ENCODE measurements around the gene RSRC1.

RSRC1 gene

DNA sequence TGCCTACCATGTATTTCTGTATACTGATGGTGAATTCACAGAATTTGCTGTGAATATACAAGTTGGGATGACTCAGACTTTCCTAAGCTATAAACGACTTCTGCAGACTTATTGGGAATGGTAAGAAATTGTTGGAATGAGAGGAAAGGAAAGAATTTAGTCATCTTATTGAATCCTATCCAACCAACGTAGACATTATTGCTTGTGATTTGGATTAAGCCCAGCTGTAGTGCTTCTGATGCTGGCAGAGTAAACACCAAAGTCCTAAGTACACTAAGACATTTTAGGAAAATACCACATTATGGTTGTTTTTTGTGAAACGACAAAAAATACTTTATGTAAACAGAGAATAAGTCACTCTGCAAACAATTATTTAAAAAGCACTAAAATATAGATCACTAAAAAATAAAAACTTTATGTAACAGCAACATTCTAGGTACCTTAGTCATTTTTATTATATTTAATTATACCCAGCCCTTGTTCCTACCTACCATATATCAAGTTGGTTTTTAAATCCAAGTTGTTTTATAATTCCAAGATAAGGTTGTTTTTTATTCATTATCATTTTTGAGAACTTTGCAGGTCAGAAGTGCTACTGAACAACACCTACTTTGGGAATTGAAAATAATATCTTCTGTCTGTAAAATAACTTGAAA, 361.9 kb downstream of the RSRC1 start:
- no peak for DNase-seq (ENCODE audit: low read depth)
- TF ChIP-seq, protein P1, sequence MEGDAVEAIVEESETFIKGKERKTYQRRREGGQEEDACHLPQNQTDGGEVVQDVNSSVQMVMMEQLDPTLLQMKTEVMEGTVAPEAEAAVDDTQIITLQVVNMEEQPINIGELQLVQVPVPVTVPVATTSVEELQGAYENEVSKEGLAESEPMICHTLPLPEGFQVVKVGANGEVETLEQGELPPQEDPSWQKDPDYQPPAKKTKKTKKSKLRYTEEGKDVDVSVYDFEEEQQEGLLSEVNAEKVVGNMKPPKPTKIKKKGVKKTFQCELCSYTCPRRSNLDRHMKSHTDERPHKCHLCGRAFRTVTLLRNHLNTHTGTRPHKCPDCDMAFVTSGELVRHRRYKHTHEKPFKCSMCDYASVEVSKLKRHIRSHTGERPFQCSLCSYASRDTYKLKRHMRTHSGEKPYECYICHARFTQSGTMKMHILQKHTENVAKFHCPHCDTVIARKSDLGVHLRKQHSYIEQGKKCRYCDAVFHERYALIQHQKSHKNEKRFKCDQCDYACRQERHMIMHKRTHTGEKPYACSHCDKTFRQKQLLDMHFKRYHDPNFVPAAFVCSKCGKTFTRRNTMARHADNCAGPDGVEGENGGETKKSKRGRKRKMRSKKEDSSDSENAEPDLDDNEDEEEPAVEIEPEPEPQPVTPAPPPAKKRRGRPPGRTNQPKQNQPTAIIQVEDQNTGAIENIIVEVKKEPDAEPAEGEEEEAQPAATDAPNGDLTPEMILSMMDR (IDR thresholded peaks at IDR 0.05; ENCODE audit: low read depth, low read length, missing control alignments) = no peak
- H3K4me3 ChIP-seq (ENCODE audit: low read depth, low read length) = no peak overlapping the region

DNA sequence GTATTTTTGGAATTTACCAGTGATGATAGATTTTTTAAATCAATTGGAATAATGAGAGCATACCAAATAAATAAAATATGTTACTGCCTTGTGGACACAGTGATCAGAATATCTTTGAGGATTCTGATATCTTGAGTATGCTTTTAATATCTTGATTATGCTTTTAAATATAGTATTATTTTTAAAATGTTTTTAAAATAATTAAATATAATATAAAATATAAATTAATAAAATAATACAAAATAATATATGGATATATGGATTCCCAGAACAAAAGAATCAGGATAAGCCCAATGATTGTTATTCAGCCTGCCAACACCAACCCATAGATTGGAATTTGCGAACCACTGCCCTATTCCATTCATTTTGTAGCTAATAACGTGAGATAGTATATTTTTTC, 369.2 kb downstream of the RSRC1 start:
- H3K4me3 ChIP-seq (ENCODE audit: low read depth, low read length) = no peak overlapping the region
- TF ChIP-seq, protein P1 (IDR thresholded peaks at IDR 0.05; ENCODE audit: low read depth, low read length, missing control alignments) = no peak
- no peak for DNase-seq (ENCODE audit: low read depth)

DNA sequence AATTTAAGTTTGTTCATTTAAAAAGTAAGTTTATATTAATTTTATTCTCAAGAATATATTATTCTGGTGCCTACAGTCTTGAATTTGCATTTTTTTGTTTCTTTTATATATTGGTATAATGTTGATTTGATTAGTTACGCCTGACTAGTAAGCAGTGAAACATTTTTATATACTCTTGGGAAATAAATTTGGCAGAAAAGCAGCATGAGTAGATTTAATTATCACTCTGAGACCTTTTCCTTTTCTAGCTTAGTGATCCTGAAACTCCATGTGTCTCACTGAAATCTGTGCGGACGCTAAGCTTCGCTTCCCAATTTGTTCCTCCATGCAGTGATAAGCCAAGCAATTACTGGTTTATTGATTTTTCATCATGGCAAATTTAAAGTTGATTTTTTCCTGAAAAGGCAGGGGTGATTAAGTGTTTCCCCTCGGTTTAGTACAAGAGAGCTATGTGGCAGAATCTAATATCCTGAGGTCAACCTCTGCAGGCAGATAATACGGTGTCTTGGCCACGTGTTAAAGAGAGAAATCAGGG, 373.9 kb downstream of the RSRC1 start:
- no peak for DNase-seq (ENCODE audit: low read depth)
- H3K4me3 ChIP-seq (ENCODE audit: low read depth, low read length) = no peak overlapping the region
- TF ChIP-seq, protein P1 (IDR thresholded peaks at IDR 0.05; ENCODE audit: low read depth, low read length, missing control alignments) = no peak

DNA sequence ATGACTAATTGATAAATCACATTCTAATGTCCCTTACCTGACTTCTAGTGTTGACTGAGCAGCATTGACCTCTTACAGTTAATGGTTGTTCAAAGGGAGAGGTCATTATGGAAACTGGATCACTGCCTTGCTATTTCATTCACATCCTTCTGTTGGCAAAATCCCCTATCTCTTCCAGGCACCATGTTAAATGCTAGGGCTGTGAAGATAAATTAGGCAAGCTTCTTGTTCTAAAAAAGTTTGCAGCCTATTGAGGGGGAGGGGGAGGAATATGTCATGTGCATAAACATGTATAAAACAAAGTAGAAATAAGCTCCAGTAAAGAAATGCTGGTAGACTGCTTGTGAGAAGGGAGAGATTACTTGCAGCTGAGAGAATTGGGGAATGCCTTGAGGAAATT, 376.3 kb downstream of the RSRC1 start:
- H3K4me3 ChIP-seq (ENCODE audit: low read depth, low read length) = no peak overlapping the region
- TF ChIP-seq, protein P1 (IDR thresholded peaks at IDR 0.05; ENCODE audit: low read depth, low read length, missing control alignments) = no peak
- DNase-seq (ENCODE audit: low read depth) = no peak

DNA sequence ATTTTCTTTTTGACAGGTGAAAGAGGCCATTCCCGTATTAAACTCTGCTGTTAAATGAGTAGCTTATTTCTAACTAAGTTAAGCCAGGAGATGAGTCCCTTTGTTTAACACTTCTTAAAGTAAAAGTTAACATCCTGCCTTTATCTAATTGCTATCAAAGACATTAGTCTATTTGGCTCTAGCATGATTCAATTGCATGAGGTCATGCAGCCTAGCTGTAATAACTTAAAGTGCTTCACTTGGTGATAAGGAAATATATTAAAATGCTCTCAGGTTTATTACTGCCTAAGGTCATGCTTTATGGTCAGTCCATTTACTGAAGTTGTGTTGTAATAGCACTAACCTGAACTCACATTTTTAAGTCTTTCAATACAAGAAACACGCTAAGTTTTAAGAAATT, 378.8 kb downstream of the RSRC1 start:
- no peak for DNase-seq (ENCODE audit: low read depth)
- H3K4me3 ChIP-seq (ENCODE audit: low read depth, low read length) = no peak overlapping the region
- TF ChIP-seq, protein P1 (IDR thresholded peaks at IDR 0.05; ENCODE audit: low read depth, low read length, missing control alignments) = no peak

DNA sequence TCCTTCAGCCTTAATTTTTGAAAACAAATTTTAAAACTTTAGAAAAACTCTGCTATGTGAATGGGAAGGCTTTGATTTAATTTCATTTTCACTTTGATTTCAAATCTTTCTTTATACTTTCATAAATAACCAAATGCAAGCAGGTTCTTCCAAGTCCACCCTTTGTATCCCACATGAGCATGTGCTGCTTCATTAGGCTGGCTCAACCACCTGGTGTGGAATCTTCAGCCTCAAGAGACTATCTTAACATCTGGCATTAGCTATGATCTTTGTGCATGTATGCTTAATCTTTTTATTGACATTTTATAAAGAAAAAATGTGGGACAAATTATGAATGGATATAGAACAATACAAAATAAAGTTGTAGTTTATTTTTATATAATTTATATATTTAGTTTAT, 379.3 kb downstream of the RSRC1 start:
- no peak for DNase-seq (ENCODE audit: low read depth)
- TF ChIP-seq, protein P1 (IDR thresholded peaks at IDR 0.05; ENCODE audit: low read depth, low read length, missing control alignments) = no peak

DNA sequence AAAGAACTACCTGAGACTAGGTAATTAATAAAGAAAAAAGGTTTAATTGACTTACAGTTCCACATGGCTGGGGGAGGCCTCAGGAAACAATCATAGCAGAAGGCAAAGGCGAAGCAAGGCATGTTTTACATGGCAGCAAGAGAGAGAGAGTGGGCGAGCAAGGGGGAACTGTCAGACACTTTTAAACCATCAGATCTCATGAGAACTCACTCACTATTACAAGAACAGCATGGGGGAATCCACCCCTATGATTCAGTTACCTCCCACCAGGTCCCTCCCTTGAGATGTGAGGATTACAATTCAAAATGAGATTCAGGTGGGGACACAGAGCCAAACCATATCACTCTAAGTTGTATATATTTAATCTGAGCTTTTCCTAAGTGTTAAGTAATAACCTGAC, 382.1 kb downstream of the RSRC1 start:
- TF ChIP-seq, protein P1 (IDR thresholded peaks at IDR 0.05; ENCODE audit: low read depth, low read length, missing control alignments) = no peak
- no peak for DNase-seq (ENCODE audit: low read depth)

More for the DNA sequence above, 379.3 kb downstream of the RSRC1 start:
- H3K4me3 ChIP-seq (ENCODE audit: low read depth, low read length) = no peak overlapping the region

More for the DNA sequence above, 382.1 kb downstream of the RSRC1 start:
- H3K4me3 ChIP-seq (ENCODE audit: low read depth, low read length) = no peak overlapping the region

Measured in GM12864 (cell line).